Hematopoietic multipotent progenitor cell (in vitro differentiated cells): Measurements from ENCODE around the gene ZNF121. TPM values are rescaled to one million over a fixed set of nuclear protein-coding genes. Genes with fewer than 3 reads are reported as not detected.
"Not testable (repeated sequence)": the region's sequence is repeated elsewhere in the genome, so short reads cannot be mapped to it uniquely, and the experiment has no call there.

Experiments
- DNase-seq, 3 donors: peaks; one replicate each; pipeline ENCODE4 v3.0.0-alpha.2; 2011 to 2015; ENCODE audit warnings: low read depth in 2 of 3, low spot score in 2 of 3
- total RNA-seq: library from RNA; depleted of rRNA; stranded (reverse); fragments of >200 nt; gene quantifications from one replicate; pipeline ENCODE4 v1.2.3, GENCODE V29; 2012

ZNF121 gene
- total RNA-seq, result 22.6 TPM

DNA sequence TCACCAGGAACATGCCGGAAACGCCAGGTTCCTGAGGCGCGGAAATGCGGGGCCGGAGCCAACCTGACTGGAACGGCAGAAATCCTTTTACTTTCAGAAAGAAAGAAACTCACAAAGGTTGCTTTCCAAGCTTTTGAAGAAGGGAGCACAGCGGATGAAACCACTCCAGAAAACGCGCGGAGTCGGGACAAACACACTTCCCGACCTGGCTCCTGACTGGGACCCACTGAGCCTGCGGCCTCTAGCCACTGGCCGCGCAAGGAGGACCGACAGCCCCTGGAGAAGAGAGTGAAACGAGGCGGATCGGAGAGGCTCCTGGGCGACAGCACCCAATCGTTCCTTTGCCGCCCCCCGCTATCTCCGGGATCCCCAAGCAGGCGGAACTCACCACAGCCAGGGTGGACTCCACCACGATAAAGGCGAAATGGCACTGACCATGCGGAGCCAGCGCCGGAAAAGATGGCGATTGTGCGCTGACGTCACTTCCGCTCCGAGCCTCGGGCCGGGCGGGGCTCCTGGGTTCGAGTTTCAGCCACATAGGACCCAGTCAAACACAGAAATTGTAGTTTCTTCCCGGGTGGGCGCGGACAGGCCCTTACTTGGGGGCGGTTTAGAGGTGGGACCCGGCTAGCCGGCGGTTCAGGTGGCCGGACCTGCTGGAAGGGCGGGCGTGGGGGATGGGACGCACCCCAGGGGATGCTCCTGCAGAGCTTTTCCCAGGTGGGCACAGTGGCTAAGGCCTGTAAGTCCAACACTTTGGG is at the start of gene ZNF121:
TSS of gene ZNF121 (minus strand) at position 432 of the 761 bp plus-strand sequence. CDS start 16,407 bp downstream, outside the sequence.
- DNase-seq, result peak; percentile 59 to 92 (median 87)

DNA sequence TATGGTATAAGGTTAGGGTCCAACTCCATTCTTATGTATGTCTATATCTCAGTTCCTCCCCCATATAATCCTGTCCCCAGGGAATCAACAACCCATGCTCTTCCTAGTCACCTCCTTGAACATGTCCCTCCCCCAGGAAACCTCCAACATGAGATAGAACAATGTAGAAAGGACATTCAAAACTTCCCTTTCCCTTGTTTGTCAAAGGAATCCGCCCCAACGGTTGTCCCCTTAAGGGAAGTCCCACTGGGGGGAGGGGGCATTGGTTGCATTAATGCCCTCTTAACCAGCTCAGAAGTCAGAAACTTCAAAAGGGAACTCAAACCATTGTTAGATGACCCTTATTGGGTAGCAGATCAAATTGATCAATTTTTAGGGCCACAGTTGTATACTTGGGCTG is 43.6 kb upstream of the ZNF121 start:
- DNase-seq, result no peak

DNA sequence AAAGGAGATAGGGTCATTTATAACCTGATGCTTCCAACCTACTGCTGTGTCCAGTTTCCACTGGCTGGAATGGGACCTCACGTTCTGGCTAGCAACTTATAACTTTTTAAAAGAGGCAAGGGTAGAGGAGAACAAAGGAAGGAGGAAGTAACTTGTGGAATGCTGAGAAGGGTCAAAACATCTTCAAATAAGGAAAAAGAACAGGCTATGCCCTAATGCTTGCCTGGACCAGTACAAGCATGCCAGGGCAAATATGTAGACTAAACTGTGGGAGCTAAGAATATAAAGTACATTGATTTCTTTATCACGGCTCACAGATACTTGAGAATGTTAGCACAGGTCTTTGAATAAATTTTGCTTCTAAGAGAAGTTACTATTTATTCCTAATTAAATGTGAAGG is 38.2 kb upstream of the ZNF121 start:
- DNase-seq, result no peak

DNA sequence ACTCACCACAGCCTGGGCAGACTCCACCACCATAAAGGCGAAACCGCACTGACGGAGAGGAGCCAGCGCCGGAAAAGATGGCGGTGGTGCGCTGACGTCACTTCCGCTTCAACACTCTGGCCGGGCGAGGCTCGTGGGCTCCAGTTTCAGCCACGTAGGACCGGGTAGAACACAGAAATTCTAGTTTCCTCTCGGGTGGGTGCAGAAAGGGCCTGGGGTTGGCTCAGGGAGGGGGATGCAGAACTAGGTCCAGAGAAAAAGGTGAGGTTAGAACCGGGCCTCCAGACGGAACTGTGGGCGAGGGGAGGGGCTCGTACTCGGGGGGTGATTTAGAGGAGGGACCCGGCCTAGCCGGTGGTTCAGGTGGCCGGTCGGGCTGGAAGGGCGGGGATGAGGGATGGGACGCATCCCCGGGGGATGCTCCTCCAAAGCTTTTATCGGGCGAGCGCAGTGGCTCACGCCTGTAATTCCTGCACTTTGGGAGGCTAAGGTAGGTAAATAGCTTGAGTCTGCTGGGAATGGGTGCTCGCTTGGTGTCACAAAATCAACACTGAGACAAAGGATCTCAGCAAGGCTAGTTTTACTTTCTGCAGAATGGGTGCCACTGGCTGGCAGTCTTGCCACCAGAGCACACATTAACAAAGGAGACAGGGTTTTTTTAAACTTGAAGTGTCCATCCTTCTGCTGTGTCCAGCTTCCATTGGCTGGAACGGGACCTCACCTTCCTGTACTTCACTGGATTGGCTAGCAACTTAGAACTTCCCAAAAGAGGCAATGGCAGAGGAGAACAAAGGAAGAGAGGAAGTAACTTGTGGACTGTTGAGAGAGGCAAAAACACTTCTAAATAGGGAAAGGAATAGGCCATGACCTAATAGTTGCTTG is 37.1 kb upstream of the ZNF121 start, which contains the start of gene ZNF561:
TSS of gene ZNF561 (minus strand) at position 77 of the 882 bp plus-strand sequence. CDS start 1,776 bp downstream, outside the sequence.
- peak; percentile 88 to 96 (median 94) for DNase-seq

DNA sequence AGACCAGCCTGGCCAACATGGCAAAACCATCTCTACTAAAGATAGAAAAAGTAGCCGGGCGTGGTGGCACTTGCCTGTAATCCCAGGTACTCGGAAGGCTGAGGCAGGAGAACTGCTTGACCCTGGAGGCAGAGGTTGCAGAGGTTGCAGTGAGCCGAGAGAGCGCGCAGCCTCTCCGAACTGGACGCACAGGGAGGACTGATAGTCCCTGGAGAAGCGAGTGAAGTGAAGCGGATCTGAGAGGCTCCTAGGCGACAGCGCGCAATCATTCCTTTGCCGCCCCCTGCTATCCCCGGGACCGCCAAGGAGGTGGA is 36.5 kb upstream of the ZNF121 start:
- DNase-seq, result no peak

DNA sequence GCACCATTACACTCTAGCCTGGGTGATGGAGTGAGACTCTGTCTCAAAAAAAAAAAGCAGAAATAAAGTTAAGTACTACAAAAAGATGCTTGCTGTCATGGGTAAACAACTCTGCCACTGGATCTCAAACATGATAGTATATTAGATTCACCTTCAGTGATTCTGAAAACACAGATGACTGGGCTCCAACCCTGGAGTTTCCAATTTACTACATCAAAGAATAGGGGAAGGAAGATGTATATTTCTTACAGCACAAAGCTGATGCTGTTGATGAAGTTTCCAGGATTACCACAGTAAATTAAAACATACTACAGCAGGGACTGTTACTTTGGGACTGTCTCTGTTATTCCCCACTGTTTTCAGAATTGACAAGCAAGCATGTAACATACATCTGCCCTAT is 31.5 kb upstream of the ZNF121 start:
- DNase-seq, result no peak

DNA sequence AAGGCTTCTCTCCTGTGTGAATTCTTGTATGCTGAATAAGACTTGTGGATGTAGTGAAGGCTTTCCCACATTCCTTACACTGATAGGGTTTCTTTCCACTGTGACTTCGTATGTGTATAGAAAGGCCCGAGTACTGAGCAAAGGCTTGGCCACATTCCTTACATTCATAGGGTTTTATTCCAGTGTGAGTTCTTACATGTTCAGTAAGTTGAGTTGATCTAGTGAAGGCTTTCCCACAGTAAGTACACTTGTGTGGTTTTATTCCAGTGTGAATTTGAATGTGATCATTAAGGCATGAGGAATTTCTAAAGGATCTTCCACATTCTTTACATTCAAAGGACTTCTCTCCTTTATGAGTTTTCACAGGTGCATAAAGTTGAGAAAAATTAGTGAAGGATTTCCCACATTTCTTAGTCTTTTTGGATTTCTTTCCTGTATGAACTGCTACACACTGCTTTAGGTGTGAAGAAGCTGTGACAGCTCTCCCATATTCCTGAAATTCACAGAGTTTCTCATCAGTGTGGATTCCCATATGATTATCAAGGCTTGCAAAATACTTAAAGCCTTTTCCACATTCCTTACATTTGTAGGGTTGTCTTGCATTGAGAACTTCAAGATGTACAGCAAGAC is 26.3 kb upstream of the ZNF121 start:
- no peak for DNase-seq

DNA sequence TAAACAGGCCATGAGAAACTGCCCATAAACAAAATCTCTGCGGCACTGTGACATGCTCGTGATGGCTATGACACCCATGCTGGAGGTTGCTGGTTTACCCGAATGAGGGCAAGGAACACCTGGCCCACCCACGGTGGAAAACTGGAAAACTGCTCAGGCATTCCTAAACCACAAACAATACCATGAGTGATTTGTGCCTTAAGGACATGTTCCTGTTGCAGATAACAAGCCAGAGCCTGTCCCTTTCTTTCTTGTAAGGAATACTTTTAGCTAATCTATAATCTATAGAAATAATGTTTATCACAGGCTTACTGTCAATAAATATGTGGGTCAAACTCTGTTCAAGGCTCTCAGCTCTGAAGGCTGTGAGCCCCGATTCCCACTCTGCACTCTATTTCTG is 24.6 kb upstream of the ZNF121 start:
- DNase-seq, result no peak

DNA sequence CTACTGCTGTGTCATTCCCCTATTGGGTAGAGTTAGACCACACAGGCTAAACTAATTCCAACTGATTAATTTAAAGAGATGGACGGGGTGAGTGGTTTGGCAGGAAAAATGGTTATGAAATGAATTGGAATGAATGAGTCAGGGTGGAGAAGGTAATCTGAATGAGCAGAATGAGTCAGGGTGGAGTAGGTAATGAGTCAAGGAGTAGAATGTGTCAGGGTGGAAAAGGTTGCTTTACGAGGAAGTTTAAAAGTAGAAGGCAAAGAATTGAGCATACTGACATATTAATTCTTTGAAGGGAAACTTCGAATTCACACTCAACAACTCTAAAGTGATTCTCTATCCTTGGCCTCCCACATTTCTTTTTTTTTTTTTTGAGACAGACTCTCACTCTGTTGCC is 12.7 kb upstream of the ZNF121 start:
- no peak for DNase-seq

DNA sequence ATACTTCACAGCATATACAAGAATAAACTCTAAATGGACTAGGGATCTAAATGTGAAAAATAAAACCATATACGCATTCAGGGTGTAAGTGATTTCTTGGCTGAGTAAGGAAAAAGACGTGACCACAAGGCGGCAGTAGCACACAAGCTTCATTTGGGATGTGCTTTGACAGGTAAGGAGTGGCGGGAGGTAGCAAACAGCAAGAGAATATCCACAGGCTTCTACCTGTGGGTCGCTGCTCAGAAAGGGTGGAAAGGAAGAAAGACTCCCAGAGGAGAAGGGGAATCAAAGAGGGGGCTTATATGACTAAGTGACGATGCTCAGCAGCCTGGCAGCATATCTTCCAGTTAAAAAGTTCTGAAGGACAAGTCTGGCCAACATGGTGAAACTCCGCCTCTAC is 2.5 kb upstream of the ZNF121 start:
- peak; percentile 37 to 85 (median 65) for DNase-seq

DNA sequence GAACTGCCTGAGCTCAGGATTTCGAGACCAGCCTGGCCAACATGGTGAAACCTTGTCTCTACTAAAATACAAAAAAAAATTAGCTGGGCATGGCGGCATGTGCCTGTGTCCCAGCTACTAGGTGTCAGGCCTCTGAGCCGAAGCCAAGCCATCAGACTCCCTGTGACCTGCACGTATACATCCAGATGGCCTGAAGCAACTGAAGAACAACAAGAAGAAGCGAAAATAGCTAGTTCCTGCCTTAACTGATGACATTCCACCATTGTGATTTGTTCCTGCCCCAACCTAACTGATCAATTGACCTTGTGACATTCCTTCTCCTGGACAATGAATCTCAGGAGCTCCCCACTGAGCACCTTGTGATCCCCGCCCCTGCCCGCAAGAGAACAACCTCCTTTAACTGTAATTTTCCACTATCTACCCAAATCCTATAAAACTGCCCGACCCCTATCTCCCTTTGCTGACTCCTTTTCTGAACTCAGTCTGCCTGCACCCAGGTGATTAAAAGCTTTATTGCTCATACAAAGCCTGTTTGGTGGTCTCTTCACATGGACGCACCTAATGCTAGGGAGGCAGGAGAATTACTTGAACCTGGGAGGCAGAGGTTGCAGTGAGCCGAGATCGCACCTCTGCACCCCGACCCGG is 2.1 kb downstream of the ZNF121 start:
- not testable (repeated sequence) for DNase-seq

DNA sequence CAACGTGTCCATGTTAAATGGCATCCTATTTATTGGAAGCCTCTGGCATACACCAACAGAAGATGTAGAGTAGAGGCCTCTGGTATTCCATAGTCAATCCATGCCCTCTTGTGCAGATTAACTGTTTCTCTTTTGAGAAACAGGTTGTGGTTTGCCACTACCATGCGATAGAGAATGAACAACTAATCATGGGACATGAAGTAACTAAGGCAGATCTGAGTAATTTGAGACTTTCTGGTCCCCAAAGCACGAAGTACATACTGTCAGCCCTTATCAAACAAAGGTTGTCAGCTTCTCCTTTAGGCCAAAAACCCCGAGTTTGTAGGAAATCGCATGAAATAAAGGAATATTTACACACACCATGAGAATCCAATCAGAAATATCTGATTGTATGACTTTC is 3.6 kb downstream of the ZNF121 start:
- no peak for DNase-seq

DNA sequence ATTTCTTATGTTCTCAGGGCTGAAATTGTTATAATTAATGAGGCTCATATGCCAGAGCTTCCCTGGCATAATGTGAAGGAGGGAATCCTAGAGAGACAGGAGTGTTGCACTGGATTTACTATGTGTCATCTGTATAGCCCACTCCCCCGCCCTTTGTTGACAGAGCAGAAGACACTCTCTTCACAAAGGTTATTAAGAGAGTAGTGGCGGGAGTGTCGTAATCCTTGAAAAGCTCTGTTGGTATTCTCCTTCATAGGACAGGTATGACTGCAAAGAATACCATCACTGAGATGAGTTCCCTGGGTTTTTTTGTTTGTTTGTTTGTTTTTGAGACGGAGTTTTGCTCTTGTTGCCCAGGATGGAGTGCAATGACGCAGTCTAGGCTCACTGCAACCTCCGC is 14.0 kb downstream of the ZNF121 start:
- no peak for DNase-seq

DNA sequence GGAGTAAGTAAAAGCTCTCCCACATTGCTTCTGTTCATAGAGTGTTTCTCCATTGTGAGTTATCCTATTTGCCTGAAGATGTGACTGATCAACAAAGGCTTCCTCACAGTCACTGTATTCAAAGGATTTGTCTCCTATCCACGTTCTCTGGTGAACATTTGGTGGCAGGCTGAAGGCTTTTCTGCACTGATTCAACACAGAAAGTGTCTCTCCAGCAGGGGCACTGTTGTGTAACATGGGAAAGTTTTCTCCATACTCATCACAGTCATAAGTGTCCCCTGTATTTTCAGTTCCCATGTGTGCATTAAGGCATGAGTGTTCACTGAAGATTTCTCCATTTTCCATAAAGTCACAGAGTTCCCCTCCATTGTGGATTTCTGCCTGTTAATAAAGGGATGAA is 17.6 kb downstream of the ZNF121 start:
- DNase-seq, result no peak

DNA sequence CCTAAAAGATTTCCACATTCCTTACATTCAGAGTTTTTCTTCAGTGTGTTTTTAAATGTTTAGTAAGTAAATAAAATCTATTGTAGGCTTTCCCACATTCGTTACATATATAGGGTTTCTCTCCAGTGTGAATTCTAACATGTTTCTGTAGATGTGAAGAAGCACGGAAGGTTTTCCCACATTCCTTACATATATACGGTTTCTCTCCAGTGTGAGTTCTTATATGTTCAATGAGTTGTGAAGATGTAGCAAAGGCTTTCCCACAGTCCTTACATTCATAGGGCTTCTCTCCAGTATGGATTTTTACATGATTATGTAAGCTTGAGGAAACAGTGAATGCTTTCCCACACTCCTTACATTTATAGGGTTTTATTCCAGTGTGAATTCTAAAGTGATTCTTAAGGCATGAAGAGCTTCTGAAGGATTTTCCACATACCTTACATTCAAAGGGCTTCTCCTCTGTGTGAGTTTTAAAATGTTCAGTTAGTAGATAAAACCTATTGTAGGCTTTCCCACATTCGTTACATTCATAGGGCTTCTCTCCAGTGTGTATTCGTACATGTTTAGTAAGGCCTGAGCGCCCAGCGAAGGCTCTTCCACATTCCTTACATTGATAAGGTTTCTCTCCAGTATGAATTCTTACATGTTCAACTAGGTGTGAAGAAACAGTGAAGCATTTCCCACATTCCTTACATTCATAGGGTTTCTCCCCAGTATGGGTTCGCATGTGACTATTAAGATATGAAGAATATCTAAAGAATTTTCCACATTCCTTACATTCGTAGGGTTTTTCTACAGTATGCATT is 18.2 kb downstream of the ZNF121 start:
- DNase-seq, result peak in 1 of 3 donors; percentile 37

DNA sequence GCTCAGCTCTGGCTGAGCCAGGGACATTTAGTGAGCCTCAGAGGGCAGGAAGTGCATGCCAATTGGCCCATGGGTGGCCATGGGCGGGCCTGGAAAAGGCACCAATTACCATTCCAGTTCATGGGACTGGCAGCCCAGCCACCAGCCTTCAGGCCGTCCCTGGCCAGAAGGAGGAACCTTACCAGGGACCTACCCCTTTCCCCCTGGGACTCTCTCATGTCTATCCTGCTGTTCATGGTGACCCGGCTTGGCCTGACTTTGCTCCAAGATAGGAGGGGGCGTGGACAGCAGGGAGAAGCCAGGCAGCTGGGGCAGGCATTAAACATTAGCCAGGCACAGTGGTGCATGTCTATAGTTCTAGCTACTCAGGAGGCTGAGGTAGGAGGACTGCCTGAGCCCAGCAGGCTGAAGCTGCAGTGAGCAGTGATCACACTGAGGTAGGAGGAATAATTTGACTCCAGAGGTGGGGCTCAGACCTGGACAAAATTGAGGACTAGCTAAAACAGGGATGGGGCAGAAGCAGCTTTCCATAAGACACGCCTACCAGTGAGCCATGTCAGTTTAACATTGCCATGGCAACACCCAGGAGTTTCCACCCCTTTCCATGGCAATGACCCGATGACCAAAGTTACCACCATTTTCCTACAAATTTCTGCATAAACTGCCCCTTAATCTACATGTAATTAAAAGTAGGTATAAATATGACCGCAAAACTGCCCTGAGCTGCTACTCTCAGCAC is 31.6 kb downstream of the ZNF121 start:
- DNase-seq, result no peak

DNA sequence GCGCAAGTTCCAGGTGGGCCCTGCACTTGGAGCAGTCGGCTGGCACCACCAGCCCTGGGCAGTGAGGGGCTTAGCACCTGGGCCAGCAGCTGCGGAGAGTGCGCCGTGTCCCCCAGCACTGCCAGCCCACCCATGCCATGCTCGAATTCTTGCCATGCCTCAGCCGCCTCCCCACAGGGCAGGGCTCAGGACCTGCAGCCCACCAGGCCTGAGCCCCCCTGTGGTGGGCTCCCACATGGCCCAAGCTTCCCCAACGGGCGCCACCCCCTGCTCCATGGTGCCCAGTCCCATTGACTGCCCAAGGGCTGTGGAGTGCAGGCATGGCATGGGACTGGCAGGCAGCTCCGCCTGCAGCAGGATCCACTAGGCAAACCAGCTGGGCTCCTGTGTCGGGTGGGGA is 36.4 kb downstream of the ZNF121 start:
- DNase-seq, result no peak

DNA sequence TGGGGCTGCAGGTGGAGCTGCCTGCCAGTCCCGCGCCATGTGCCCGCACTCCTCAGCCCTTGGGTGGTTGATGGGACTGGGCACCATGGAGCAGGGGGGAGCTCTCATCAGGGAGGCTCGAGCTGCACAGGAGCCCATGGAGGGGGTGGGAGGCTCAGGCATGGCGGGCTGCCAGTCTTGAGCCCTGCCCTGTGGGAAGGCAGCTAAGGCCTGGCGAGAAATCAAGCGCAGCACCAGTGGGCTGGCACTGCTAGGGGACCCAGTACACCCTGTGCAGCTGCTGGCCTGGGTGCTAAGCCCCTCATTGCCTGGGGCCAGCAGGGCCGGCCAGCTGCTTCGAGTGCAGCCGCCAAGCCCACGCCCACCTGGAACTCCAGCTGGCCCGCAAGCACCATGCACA is 43.0 kb downstream of the ZNF121 start:
- not testable (repeated sequence) for DNase-seq

DNA sequence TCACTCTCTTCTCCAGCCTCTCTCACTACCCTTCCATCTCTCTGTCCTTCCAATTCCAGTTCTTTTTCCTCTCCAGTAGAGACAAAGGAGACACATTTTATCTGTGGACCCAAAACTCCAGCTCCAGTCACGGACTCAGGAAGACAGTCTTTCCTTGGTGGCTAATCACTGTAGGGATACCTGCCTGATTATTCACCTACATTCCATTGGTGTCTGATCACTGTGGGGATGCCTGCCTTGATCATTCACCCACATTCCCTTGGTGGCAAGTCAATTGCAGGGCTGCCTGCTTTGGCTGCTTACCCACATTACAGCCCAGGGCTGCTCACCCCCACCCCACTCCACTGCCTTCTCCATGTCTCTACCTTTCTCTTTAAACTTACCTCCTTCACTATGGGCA is 44.4 kb downstream of the ZNF121 start:
- DNase-seq, result not testable (repeated sequence)
